Testis (tissue), 3 donors: ENCODE measurements around the gene PLPP2. TPM values are rescaled to one million over a fixed set of nuclear protein-coding genes. Genes with fewer than 3 reads are reported as not detected.

Source experiments
- DNase-seq: peaks from one replicate; pipeline ENCODE4 v3.0.0-alpha.2; 2019
- H3K27ac ChIP-seq, 2 donors: fragments of 200-600 bp; sonication (generic); one replicate each; pipeline ENCODE4 v1.5.1; 2019
- H3K27me3 ChIP-seq: fragments of 200-600 bp; sonication (generic); one replicate; pipeline ENCODE4 v1.5.1; 2019
- H3K36me3 ChIP-seq: fragments of 200-600 bp; sonication (generic); one replicate; pipeline ENCODE4 v1.5.1; 2017; ENCODE audit warnings: low read depth; ENCODE audit errors: missing control alignments
- H3K4me1 ChIP-seq: fragments of 200-600 bp; sonication (generic); one replicate; pipeline ENCODE4 v1.5.1; 2019
- H3K4me3 ChIP-seq, 2 donors: fragments of 200-600 bp; sonication (generic); one replicate each; pipeline ENCODE4 v1.5.1; 2017 to 2019
- H3K9me3 ChIP-seq: fragments of 200-600 bp; sonication (generic); one replicate; pipeline ENCODE4 v1.5.1; 2017
- CTCF ChIP-seq, 3 experiments: fragments of 450-650 bp in 2 of 3; fragments of 200-600 bp in 1 of 3; sonication (generic) in 1 of 3; IDR thresholded peaks; one replicate each; pipeline ENCODE4 v1.5.1; 2016 to 2019; ENCODE audit warnings: antibody characterized with exemption in 3 of 3, mild to moderate bottlenecking in 2 of 3, moderate library complexity in 1 of 3
- POLR2A ChIP-seq: fragments of 450-650 bp; IDR thresholded peaks from one replicate; pipeline ENCODE4 v1.6.1; 2017; ENCODE audit warnings: antibody characterized with exemption, mild to moderate bottlenecking, moderate library complexity
- WGBS, 2 donors: methylation state at CpG; one replicate each; pipeline ENCODE4 v1.1.5; 2018; 5-methylcytosine and 5-hydroxymethylcytosine counted together
- intact Hi-C: fragments of 100-400 bp; cut with DNase I; formaldehyde crosslinking; loops from one replicate; pipeline ENCODE4 v1.15.1; 2023; ENCODE audit warnings: low total_unique reads
- polyA plus RNA-seq: library from polyadenylated mRNA; stranded (reverse); fragments of 350-450 nt; fragmentation: Illumina TruSeq; extraction: RNeasy Lipid Tissue Mini Kit (QIAGEN cat#74804); gene quantifications from one replicate; pipeline ENCODE4 v1.2.3, GENCODE V29; 2014; ENCODE audit warnings: low read depth, low replicate concordance; ENCODE audit not compliant: insufficient read depth
- total RNA-seq, 2 donors: library from RNA; depleted of rRNA; stranded (reverse); fragments of >200 nt; gene quantifications; one replicate each; pipeline ENCODE4 v1.2.3, GENCODE V29; 2016

Gene PLPP2
- total and polyA plus RNA-seq, 3 donors from 2014 or later, result 12.0 to 21.4 (median 18.1) TPM

DNA sequence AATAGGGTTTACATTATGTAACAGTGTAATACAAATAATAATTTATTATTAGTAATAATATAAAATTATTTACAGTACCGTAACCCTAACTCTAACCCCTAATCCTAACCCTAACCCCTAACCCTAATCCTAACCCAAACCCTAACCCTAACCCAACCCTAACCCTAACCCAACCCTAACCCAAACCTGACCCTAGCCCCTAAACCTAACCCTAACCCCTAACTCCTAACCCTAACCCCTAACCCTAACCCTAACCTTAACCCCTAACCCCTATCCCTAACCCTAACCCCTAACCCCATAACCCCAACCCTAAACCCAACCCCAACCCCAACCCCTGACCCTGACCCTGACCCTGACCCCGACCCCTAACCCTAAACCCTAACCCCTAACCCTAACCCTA lies 45.7 kb downstream of the PLPP2 start:
- Histone ChIP-seq H3K36me3 (no peaks in the 10 kb centered on the region), H3K27ac (no peak overlapping the region), H3K27me3 (no peaks in the 10 kb centered on the region), H3K9me3 (no peaks in the 10 kb centered on the region), H3K4me1 (no peaks in the 10 kb centered on the region), H3K4me3 (no peak overlapping the region)
- 68% methylated on average over 2 of the region's 2 CpGs for WGBS, 2 donors
- no peak for DNase-seq
- TF ChIP-seq CTCF (IDR thresholded peaks at IDR 0.05) (no peak), POLR2A (no peak)
- intact Hi-C loops, result no loop called here

Other genes starting within 250 kb of the PLPP2 start
- gene OR4F17, start 184.3 kb downstream of the PLPP2 start, total RNA-seq, result not detected
- gene OR4F17, start 184.3 kb downstream of the PLPP2 start, polyA plus RNA-seq, result not detected
- gene MIER2, start 53.4 kb upstream of the PLPP2 start, total RNA-seq, result 10 to 100 TPM; 47.6 to 54.6 TPM
- gene MIER2, start 53.4 kb upstream of the PLPP2 start, polyA plus RNA-seq, result 64.0 TPM
- gene C2CD4C, start 117.7 kb upstream of the PLPP2 start, total RNA-seq, result 1 to 10 TPM; 5.3 to 5.4 TPM
- 0.88 TPM for gene C2CD4C, start 117.7 kb upstream of the PLPP2 start, polyA plus RNA-seq
- 10 to 100 TPM; 57.8 to 67.3 TPM for gene SHC2, start 169.6 kb upstream of the PLPP2 start, total RNA-seq
- 26.7 TPM for gene SHC2, start 169.6 kb upstream of the PLPP2 start, polyA plus RNA-seq
- gene MADCAM1, start 205.1 kb upstream of the PLPP2 start, total RNA-seq, result 1 to 10 TPM; 2.2 to 2.3 TPM
- gene MADCAM1, start 205.1 kb upstream of the PLPP2 start, polyA plus RNA-seq, result 1.6 TPM
- gene TPGS1, start 216.1 kb upstream of the PLPP2 start, total RNA-seq, result 100 to 1,000 TPM in 1 of 2 donors, 10 to 100 TPM in 1; 98.5 to 104 TPM
- 5.4 TPM for gene TPGS1, start 216.1 kb upstream of the PLPP2 start, polyA plus RNA-seq
- gene CDC34, start 240.4 kb upstream of the PLPP2 start, total RNA-seq, result 100 to 1,000 TPM; 205 to 249 TPM
- 149 TPM for gene CDC34, start 240.4 kb upstream of the PLPP2 start, polyA plus RNA-seq